ENCODE results near the gene SIX5. TPM values are rescaled to one million over a fixed set of nuclear protein-coding genes. Genes with fewer than 3 reads are reported as not detected.

SIX5 gene
- total RNA-seq, 2 experiments from 2014 or later, result 9.4 to 15.2 TPM

GRCh38 chr19:45746866-45747265 lies 22.2 kb downstream of the SIX5 start:
- POLR2A ChIA-PET, result no interaction called here

GRCh38 chr19:45745606-45746005 lies 23.4 kb downstream of the SIX5 start:
- H3K4me3 ChIP-seq (ENCODE audit: low read depth, low read length, poor library complexity, severe bottlenecking), result no peak overlapping the region
- no peak for DNase-seq (ENCODE audit: low spot score)
- H2AFZ ChIP-seq (ENCODE audit: low read length), result no peak overlapping the region
- POLR2A ChIA-PET, result no interaction called here
- no peak overlapping the region for H3K4me2 ChIP-seq (ENCODE audit: low read length)
- no peaks in the 10 kb centered on the region for H3K9me2 ChIP-seq (ENCODE audit: insufficient read depth, low read length)
- TF ChIP-seq EZH2phosphoT487 (IDR thresholded peaks at IDR 0.05; ENCODE audit: borderline replicate concordance, low read depth, low read length) (no peak), CTCF (conservative IDR thresholded peaks at IDR 0.05; ENCODE audit: low read length) (no peak)
- BruUV-seq (replicated peaks), result no TSS peak
- H3K79me2 ChIP-seq (ENCODE audit: insufficient read depth, low read depth, low read length), result no peaks in the 10 kb centered on the region
- H3K4me1 ChIP-seq (ENCODE audit: insufficient read depth, low read length, poor library complexity, severe bottlenecking), result no peaks in the 10 kb centered on the region
- no peaks in the 10 kb centered on the region for H3K9me3 ChIP-seq (ENCODE audit: low read length)
- intact Hi-C loops (cut with micrococcal nuclease; ENCODE audit: unreplicated experiment), result no loop called here
- no peaks in the 10 kb centered on the region for H3K36me3 ChIP-seq (ENCODE audit: insufficient read depth, low read length)
- H3K27ac ChIP-seq (ENCODE audit: low read depth, low read length, poor library complexity, severe bottlenecking), result no peak overlapping the region
- no peaks in the 10 kb centered on the region for H4K20me1 ChIP-seq (ENCODE audit: insufficient read depth, low read length)
- CTCF ChIA-PET (ENCODE audit: unreplicated experiment), result no interaction called here

More at GRCh38 chr19:45746866-45747265, 22.2 kb downstream of the SIX5 start:
- no peak for DNase-seq (ENCODE audit: low spot score)
- Histone ChIP-seq H3K4me3 (ENCODE audit: low read depth, low read length, poor library complexity, severe bottlenecking) (no peak overlapping the region), H3K79me2 (ENCODE audit: insufficient read depth, low read depth, low read length) (no peaks in the 10 kb centered on the region), H4K20me1 (ENCODE audit: insufficient read depth, low read length) (no peaks in the 10 kb centered on the region), H3K4me2 (ENCODE audit: low read length) (no peak overlapping the region), H3K27ac (ENCODE audit: low read depth, low read length, poor library complexity, severe bottlenecking) (no peak overlapping the region), H3K4me1 (ENCODE audit: insufficient read depth, low read length, poor library complexity, severe bottlenecking) (no peaks in the 10 kb centered on the region), H3K9me3 (ENCODE audit: low read length) (no peaks in the 10 kb centered on the region), H3K36me3 (ENCODE audit: insufficient read depth, low read length) (no peaks in the 10 kb centered on the region), H2AFZ (ENCODE audit: low read length) (no peak overlapping the region), H3K9me2 (ENCODE audit: insufficient read depth, low read length) (no peaks in the 10 kb centered on the region)
- no TSS peak for BruUV-seq (replicated peaks)
- intact Hi-C loops (cut with micrococcal nuclease; ENCODE audit: unreplicated experiment), result no loop called here
- CTCF ChIA-PET (ENCODE audit: unreplicated experiment), result no interaction called here
- TF ChIP-seq CTCF (conservative IDR thresholded peaks at IDR 0.05; ENCODE audit: low read length) (no peak), EZH2phosphoT487 (IDR thresholded peaks at IDR 0.05; ENCODE audit: borderline replicate concordance, low read depth, low read length) (no peak)

- Histone ChIP-seq H2AFZ (ENCODE audit: low read length) (no peak overlapping the region), H3K4me1 (ENCODE audit: insufficient read depth, low read length, poor library complexity, severe bottlenecking) (no peaks in the 10 kb centered on the region), H3K4me3 (ENCODE audit: low read depth, low read length, poor library complexity, severe bottlenecking) (no peak overlapping the region), H3K9me2 (ENCODE audit: insufficient read depth, low read length) (no peaks in the 10 kb centered on the region), H4K20me1 (ENCODE audit: insufficient read depth, low read length) (no peaks in the 10 kb centered on the region), H3K79me2 (ENCODE audit: insufficient read depth, low read depth, low read length) (no peaks in the 10 kb centered on the region), H3K9me3 (ENCODE audit: low read length) (no peaks in the 10 kb centered on the region), H3K27ac (ENCODE audit: low read depth, low read length, poor library complexity, severe bottlenecking) (no peak overlapping the region), H3K36me3 (ENCODE audit: insufficient read depth, low read length) (no peaks in the 10 kb centered on the region), H3K4me2 (ENCODE audit: low read length) (no peak overlapping the region)
- TF ChIP-seq CTCF (conservative IDR thresholded peaks at IDR 0.05; ENCODE audit: low read length), result no peak
- TF ChIP-seq EZH2phosphoT487 (IDR thresholded peaks at IDR 0.05; ENCODE audit: borderline replicate concordance, low read depth, low read length), result no peak
- no TSS peak for BruUV-seq (replicated peaks)
- ChIA-PET POLR2A (interaction anchor here (0.7 to 1.0 kb wide), 2 partner anchors 10 to 36 kb away, joined by 4 to 5 read pairs; no protein-coding TSS in a partner anchor), CTCF (ENCODE audit: unreplicated experiment) (no interaction called here)
- no peak for DNase-seq (ENCODE audit: low spot score)
- intact Hi-C loops (cut with micrococcal nuclease; ENCODE audit: unreplicated experiment), result no loop called here
These were observed 26.1 kb downstream of the SIX5 start for GRCh38 chr19:45742969-45743368.
